ENCODE data around the gene RPL7A. TPM values are rescaled to one million over a fixed set of nuclear protein-coding genes. Genes with fewer than 3 reads are reported as not detected.
A peak's percentile ranks its signal among the peaks of the same experiment; 100 is the strongest.

Gene RPL7A
- total RNA-seq, 1 donor from 2014 or later: 1,772 TPM

- H3K4me3 Mint-ChIP-seq (ENCODE audit: unreplicated experiment): no peak overlapping the region
- H3K27ac Mint-ChIP-seq (ENCODE audit: unreplicated experiment): no peak overlapping the region
- H3K27me3 Mint-ChIP-seq (ENCODE audit: unreplicated experiment): no peaks in the 10 kb centered on the region
- TF ChIP-seq, protein P1, sequence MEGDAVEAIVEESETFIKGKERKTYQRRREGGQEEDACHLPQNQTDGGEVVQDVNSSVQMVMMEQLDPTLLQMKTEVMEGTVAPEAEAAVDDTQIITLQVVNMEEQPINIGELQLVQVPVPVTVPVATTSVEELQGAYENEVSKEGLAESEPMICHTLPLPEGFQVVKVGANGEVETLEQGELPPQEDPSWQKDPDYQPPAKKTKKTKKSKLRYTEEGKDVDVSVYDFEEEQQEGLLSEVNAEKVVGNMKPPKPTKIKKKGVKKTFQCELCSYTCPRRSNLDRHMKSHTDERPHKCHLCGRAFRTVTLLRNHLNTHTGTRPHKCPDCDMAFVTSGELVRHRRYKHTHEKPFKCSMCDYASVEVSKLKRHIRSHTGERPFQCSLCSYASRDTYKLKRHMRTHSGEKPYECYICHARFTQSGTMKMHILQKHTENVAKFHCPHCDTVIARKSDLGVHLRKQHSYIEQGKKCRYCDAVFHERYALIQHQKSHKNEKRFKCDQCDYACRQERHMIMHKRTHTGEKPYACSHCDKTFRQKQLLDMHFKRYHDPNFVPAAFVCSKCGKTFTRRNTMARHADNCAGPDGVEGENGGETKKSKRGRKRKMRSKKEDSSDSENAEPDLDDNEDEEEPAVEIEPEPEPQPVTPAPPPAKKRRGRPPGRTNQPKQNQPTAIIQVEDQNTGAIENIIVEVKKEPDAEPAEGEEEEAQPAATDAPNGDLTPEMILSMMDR (IDR thresholded peaks at IDR 0.05): no peak
- peaks cover 35% of the 10 kb centered on the region for H3K36me3 Mint-ChIP-seq (ENCODE audit: unreplicated experiment)
- no peaks in the 10 kb centered on the region for H3K9me3 Mint-ChIP-seq (ENCODE audit: unreplicated experiment)
- H3K4me1 Mint-ChIP-seq (ENCODE audit: unreplicated experiment): peaks cover 37% of the 10 kb centered on the region
- DNase-seq (ENCODE audit: extremely low spot score, unreplicated experiment): no peak
Measured at GRCh38 chr9:133367221-133367620, 19.2 kb downstream of the RPL7A start.

DNA sequence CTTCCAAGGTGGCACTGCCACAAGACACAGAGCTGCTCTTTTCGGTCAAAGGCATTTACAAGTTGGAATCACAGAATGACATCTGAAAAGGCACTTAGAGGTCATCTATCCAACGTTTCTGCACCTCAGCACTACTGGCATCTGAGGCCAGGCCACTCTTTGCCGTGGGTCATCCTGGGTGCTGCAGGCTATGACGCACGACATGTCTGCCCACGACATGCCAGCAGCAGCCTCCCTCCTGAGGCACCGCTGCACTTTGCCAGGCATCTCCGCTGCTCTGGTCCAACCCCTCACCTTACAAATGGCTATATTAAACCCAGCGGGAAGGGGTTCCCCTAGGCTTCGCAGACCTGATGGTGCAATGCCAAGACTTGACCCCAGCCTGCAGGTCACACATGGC lies 19.8 kb downstream of the RPL7A start:
- TF ChIP-seq, protein P1 (IDR thresholded peaks at IDR 0.05): no peak
- H3K4me1 Mint-ChIP-seq (ENCODE audit: unreplicated experiment): peaks cover 41% of the 10 kb centered on the region
- no peak overlapping the region for H3K4me3 Mint-ChIP-seq (ENCODE audit: unreplicated experiment)
- no peak overlapping the region for H3K27ac Mint-ChIP-seq (ENCODE audit: unreplicated experiment)
- H3K27me3 Mint-ChIP-seq (ENCODE audit: unreplicated experiment): no peaks in the 10 kb centered on the region
- DNase-seq (ENCODE audit: extremely low spot score, unreplicated experiment): no peak
- peaks cover 35% of the 10 kb centered on the region for H3K36me3 Mint-ChIP-seq (ENCODE audit: unreplicated experiment)
- H3K9me3 Mint-ChIP-seq (ENCODE audit: unreplicated experiment): no peaks in the 10 kb centered on the region

DNA sequence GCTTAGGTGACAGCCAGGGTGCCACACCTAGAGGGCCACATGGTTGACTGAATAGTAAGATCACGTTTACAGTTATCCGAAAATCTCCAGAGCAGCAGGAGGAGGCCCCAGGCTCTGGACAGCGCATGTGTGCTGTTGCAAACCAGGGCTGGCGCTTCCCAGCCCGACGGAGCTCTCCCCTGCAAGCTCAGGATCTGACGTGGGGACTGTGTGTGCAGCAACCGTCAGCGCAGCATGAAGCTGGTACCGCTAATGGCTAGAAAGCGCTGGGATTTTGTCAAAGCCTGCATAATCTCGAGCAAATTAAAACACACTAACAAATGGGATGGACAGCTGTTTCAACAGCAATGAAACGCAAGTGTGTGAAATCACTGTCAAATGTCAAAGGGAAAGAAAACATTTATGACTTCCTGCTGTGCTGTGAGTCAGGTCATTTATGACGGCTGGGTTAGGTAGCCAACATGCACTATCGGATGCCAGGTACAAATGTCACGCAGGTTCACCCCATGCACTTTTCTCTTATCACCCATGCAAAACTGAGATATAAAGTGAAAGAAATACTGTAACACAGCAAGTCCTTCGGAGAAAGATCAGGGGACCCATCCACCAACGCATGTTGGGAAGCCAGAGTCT lies 20.3 kb downstream of the RPL7A start:
- no peak for DNase-seq (ENCODE audit: extremely low spot score, unreplicated experiment)
- H3K4me3 Mint-ChIP-seq (ENCODE audit: unreplicated experiment): no peak overlapping the region
- TF ChIP-seq, protein P1 (IDR thresholded peaks at IDR 0.05): no peak
- no peaks in the 10 kb centered on the region for H3K9me3 Mint-ChIP-seq (ENCODE audit: unreplicated experiment)
- no peaks in the 10 kb centered on the region for H3K27me3 Mint-ChIP-seq (ENCODE audit: unreplicated experiment)
- H3K36me3 Mint-ChIP-seq (ENCODE audit: unreplicated experiment): peaks cover 32% of the 10 kb centered on the region
- H3K4me1 Mint-ChIP-seq (ENCODE audit: unreplicated experiment): peaks cover 44% of the 10 kb centered on the region
- peak overlapping the region; percentile 69 for H3K27ac Mint-ChIP-seq (ENCODE audit: unreplicated experiment)

GRCh38 chr9:133369422-133369821 lies 21.4 kb downstream of the RPL7A start:
- Mint-ChIP-seq H3K4me3 (ENCODE audit: unreplicated experiment) (no peak overlapping the region), H3K36me3 (ENCODE audit: unreplicated experiment) (peaks cover 25% of the 10 kb centered on the region), H3K27ac (ENCODE audit: unreplicated experiment) (no peak overlapping the region), H3K4me1 (ENCODE audit: unreplicated experiment) (peaks cover 49% of the 10 kb centered on the region), H3K27me3 (ENCODE audit: unreplicated experiment) (no peaks in the 10 kb centered on the region), H3K9me3 (ENCODE audit: unreplicated experiment) (no peaks in the 10 kb centered on the region)
- TF ChIP-seq, protein P1 (IDR thresholded peaks at IDR 0.05): no peak
- DNase-seq (ENCODE audit: extremely low spot score, unreplicated experiment): no peak

DNA sequence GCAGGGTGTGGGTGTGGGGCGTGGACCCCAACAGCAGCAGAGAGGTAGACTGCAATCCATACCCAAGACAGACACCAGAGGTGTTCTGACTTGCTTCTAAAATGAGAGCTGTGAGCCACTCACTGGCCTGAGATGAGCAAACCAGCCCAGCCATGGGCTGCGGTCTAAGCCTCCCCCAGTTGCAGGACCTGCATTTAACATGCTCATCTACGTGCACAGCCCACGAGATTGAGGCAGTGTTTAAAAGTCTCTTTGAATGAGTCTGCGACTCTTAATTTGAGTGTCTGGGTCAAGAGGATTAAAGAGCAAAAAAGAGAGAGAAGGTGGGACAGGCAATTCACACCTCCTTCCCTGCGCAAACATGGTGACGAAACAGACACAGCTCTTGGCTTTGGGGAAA lies 21.9 kb downstream of the RPL7A start:
- DNase-seq (ENCODE audit: extremely low spot score, unreplicated experiment): no peak
- Mint-ChIP-seq H3K27ac (ENCODE audit: unreplicated experiment) (peak overlapping the region; percentile 19), H3K27me3 (ENCODE audit: unreplicated experiment) (no peaks in the 10 kb centered on the region), H3K9me3 (ENCODE audit: unreplicated experiment) (no peaks in the 10 kb centered on the region), H3K36me3 (ENCODE audit: unreplicated experiment) (peaks cover 24% of the 10 kb centered on the region), H3K4me1 (ENCODE audit: unreplicated experiment) (peaks cover 54% of the 10 kb centered on the region), H3K4me3 (ENCODE audit: unreplicated experiment) (no peak overlapping the region)
- TF ChIP-seq, protein P1 (IDR thresholded peaks at IDR 0.05): no peak

Data from osteocyte (in vitro differentiated cells).